HepG2 (cell line): Measurements from ENCODE around the gene GNGT2. TPM values are rescaled to one million over a fixed set of nuclear protein-coding genes. Genes with fewer than 3 reads are reported as not detected.
A peak's percentile ranks its signal among the peaks of the same experiment; 100 is the strongest.

ENCODE experiments used
- ATAD3A ChIP-seq: sonication (generic); formaldehyde crosslinking; IDR thresholded peaks from 2 replicates; pipeline ENCODE4 v1.4.0; 2020; ENCODE audit warnings: missing genetic modification reagents
- ATF7-NPFF ChIP-seq: sonication (generic); formaldehyde crosslinking; IDR thresholded peaks from 2 replicates; pipeline ENCODE4 v1.8.1; 2023; ENCODE audit warnings: mild to moderate bottlenecking, low read depth, missing genetic modification reagents, moderate library complexity
- CCAR2 ChIP-seq: fragments of 200-400 bp; formaldehyde crosslinking; optimal IDR thresholded peaks from 2 replicates; pipeline ENCODE3; 2018; ENCODE audit warnings: low read depth, mild to moderate bottlenecking, low read length, moderate library complexity
- E2F2 ChIP-seq: sonication (generic); formaldehyde crosslinking; IDR thresholded peaks from 2 replicates; pipeline ENCODE4 v1.4.0; 2020; ENCODE audit warnings: missing genetic modification reagents, borderline replicate concordance
- GABPA ChIP-seq, 2 experiments: IDR thresholded peaks; 2 replicates each; pipeline ENCODE4 v1.6.1; 2011 to 2016; ENCODE audit warnings: low read depth in 2 of 2, low read length in 1 of 2, missing biosample characterization in 1 of 2, missing genetic modification characterization in 1 of 2
- GPBP1L1 ChIP-seq: sonication (generic); formaldehyde crosslinking; IDR thresholded peaks from 2 replicates; pipeline ENCODE4 v1.5.0; 2020; ENCODE audit warnings: mild to moderate bottlenecking, missing genetic modification reagents
- NFYB ChIP-seq: sonication (generic); formaldehyde crosslinking; IDR thresholded peaks from 2 replicates; pipeline ENCODE4 v1.4.0; 2020; ENCODE audit warnings: missing genetic modification reagents
- ZBED4 ChIP-seq: sonication (generic); formaldehyde crosslinking; IDR thresholded peaks from 2 replicates; pipeline ENCODE4 v1.4.0; 2020; ENCODE audit warnings: missing genetic modification reagents, borderline replicate concordance
- ZFX ChIP-seq: sonication (generic); formaldehyde crosslinking; IDR thresholded peaks from 2 replicates; pipeline ENCODE4 v1.4.0; 2020; ENCODE audit warnings: mild to moderate bottlenecking, low read depth, missing genetic modification reagents, moderate library complexity
- ZNF160 ChIP-seq: sonication (generic); formaldehyde crosslinking; IDR thresholded peaks from 2 replicates; pipeline ENCODE4 v1.8.0; 2022; ENCODE audit warnings: mild to moderate bottlenecking, inconsistent platforms, missing genetic modification reagents
- ZNF20 ChIP-seq: sonication (generic); formaldehyde crosslinking; IDR thresholded peaks from 2 replicates; pipeline ENCODE4 v1.4.0; 2020; ENCODE audit warnings: mild to moderate bottlenecking, moderate library complexity, missing genetic modification reagents
- ZNF207 ChIP-seq: fragments of 450-650 bp; IDR thresholded peaks from 2 replicates; pipeline ENCODE4 v1.6.1; 2016; ENCODE audit warnings: antibody characterized with exemption, borderline replicate concordance
- ZNF382 ChIP-seq: sonication (generic); formaldehyde crosslinking; IDR thresholded peaks from 2 replicates; pipeline ENCODE4 v1.5.0; 2020; ENCODE audit warnings: missing genetic modification reagents, mild to moderate bottlenecking, borderline replicate concordance
- ZNF616 ChIP-seq: sonication (generic); formaldehyde crosslinking; IDR thresholded peaks from 2 replicates; pipeline ENCODE4 v1.5.0; 2020; ENCODE audit warnings: low read depth, mild to moderate bottlenecking, missing genetic modification reagents
- ZNF670 ChIP-seq: sonication (generic); formaldehyde crosslinking; IDR thresholded peaks from 2 replicates; pipeline ENCODE4 v1.8.0; 2022; ENCODE audit warnings: mild to moderate bottlenecking, missing genetic modification reagents, borderline replicate concordance
- polyA plus RNA-seq, 8 experiments: library from polyadenylated mRNA; depleted of rRNA in 3 of 8; stranded (reverse) in 7 of 8; unstranded in 1 of 8; fragments of >200 nt; fragmentation: Illumina TruSeq in 4 of 8; extraction: Trizol in 4 of 8; gene quantifications; 2 replicates each; pipeline versions ENCODE4 v1.2.1 to v1.2.3, GENCODE V29; 2011 to 2016; ENCODE audit warnings: low read depth in 4 of 8, missing spikeins in 1 of 8, mixed read lengths in 1 of 8; ENCODE audit not compliant: insufficient read depth in 1 of 8
- total RNA-seq, 5 experiments: library from RNA; depleted of rRNA; stranded (reverse); fragments of >200 nt; fragmentation: Illumina TruSeq; extraction: Trizol; gene quantifications; 2 replicates each; pipeline ENCODE4 v1.2.3, GENCODE V29; 2016; ENCODE audit warnings: low read depth in 1 of 5
- TF ChIP-seq, protein P1 (sequence below): sonication (generic); formaldehyde crosslinking; IDR thresholded peaks from 2 replicates; pipeline ENCODE4 v1.5.0; 2020; ENCODE audit warnings: mild to moderate bottlenecking, missing genetic modification reagents

Gene GNGT2
- total and polyA plus RNA-seq, 2 of the 13 experiments (the other 11 are each of a cell fraction or from before 2014, with no cell fraction given), result not detected

DNA sequence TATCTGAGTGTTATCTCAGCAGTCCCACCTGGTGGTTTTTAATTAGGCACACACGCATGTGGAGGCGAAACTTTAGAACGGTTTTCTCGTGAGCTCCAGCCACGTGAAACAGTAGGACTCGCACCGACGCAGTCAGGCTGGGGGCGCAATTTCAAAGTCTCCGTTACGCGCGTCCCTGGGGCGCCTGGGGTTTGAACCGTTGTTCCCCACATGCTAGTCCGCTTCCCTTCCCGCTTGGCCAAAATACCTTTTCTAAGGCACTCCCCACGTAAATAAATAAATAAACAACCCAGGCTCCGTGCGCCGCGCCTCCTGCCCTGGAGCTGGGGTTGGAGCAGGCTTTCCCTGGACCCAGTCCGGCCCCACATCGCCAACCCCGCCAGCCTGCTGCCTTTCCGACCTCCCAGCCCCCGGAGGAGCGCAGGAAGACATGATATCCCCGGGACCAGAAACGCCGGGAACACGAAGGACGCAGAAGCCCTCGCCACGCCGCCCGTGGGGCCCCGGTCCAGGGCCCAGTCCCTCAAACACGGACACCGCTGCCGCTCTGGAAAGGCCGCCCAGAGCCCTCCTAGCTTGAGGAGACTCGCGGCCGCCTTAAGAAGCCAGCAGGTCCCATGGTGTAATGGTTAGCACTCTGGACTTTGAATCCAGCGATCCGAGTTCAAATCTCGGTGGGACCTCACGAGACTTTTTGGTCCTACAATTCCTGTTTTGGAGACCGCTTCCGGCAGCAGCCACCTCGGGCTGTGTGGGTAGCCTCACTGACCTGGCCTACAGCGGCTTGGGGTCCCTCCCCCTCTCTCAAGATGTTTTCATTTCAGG is 18.2 kb downstream of the GNGT2 start (continued):
- TF ChIP-seq ZNF20 (CRISPR knock-in tag) (no peak), ZNF382 (CRISPR knock-in tag) (no peak), ZBED4 (CRISPR knock-in tag) (peak; percentile 83; the same call in 1 of the 2 replicates), ZNF670 (CRISPR knock-in tag) (peak; percentile 30; the same call in 1 of the 2 replicates), GABPA (IDR thresholded peaks at IDR 0.05; ENCODE audit: low read depth, low read length) (no peak), GABPA (CRISPR knock-in tag; IDR thresholded peaks at IDR 0.05; ENCODE audit: low read depth) (peak; percentile 73), ATAD3A (CRISPR knock-in tag) (no peak), NFYB (CRISPR knock-in tag) (no peak; the same call in 1 of the 2 replicates), E2F2 (CRISPR knock-in tag) (peak; percentile 90; the same call in 1 of the 2 replicates), ATF7-NPFF (CRISPR knock-in tag) (peak; percentile 86), CCAR2 (peak; percentile 90), ZNF207 (no peak), GPBP1L1 (CRISPR knock-in tag) (no peak), ZNF160 (CRISPR knock-in tag) (peak; percentile 88), ZFX (CRISPR knock-in tag) (peak; percentile 89), ZNF616 (CRISPR knock-in tag) (no peak; the same call in 1 of the 2 replicates)
- TF ChIP-seq, protein P1, sequence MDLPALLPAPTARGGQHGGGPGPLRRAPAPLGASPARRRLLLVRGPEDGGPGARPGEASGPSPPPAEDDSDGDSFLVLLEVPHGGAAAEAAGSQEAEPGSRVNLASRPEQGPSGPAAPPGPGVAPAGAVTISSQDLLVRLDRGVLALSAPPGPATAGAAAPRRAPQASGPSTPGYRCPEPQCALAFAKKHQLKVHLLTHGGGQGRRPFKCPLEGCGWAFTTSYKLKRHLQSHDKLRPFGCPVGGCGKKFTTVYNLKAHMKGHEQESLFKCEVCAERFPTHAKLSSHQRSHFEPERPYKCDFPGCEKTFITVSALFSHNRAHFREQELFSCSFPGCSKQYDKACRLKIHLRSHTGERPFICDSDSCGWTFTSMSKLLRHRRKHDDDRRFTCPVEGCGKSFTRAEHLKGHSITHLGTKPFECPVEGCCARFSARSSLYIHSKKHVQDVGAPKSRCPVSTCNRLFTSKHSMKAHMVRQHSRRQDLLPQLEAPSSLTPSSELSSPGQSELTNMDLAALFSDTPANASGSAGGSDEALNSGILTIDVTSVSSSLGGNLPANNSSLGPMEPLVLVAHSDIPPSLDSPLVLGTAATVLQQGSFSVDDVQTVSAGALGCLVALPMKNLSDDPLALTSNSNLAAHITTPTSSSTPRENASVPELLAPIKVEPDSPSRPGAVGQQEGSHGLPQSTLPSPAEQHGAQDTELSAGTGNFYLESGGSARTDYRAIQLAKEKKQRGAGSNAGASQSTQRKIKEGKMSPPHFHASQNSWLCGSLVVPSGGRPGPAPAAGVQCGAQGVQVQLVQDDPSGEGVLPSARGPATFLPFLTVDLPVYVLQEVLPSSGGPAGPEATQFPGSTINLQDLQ, result peak; percentile 56; the same call in 1 of the 2 replicates
